Esophagus squamous epithelium (tissue), 4 donors: ENCODE measurements around the gene NSG1.

ENCODE experiments used
- POLR2A ChIP-seq, 4 donors: fragments of 450-650 bp; IDR thresholded peaks; one replicate each; pipeline ENCODE4 v1.6.1; 2017; ENCODE audit warnings: antibody characterized with exemption in 4 of 4, mild to moderate bottlenecking in 4 of 4, moderate library complexity in 3 of 4
- TF ChIP-seq, protein P1 (sequence below), 6 experiments: fragments of 450-650 bp in 4 of 6; fragments of 200-600 bp in 2 of 6; sonication (generic) in 2 of 6; IDR thresholded peaks; one replicate each; pipeline ENCODE4 v1.5.1; 2016 to 2019; ENCODE audit warnings: antibody characterized with exemption in 6 of 6, mild to moderate bottlenecking in 4 of 6, moderate library complexity in 4 of 6

- TF ChIP-seq, protein P1, sequence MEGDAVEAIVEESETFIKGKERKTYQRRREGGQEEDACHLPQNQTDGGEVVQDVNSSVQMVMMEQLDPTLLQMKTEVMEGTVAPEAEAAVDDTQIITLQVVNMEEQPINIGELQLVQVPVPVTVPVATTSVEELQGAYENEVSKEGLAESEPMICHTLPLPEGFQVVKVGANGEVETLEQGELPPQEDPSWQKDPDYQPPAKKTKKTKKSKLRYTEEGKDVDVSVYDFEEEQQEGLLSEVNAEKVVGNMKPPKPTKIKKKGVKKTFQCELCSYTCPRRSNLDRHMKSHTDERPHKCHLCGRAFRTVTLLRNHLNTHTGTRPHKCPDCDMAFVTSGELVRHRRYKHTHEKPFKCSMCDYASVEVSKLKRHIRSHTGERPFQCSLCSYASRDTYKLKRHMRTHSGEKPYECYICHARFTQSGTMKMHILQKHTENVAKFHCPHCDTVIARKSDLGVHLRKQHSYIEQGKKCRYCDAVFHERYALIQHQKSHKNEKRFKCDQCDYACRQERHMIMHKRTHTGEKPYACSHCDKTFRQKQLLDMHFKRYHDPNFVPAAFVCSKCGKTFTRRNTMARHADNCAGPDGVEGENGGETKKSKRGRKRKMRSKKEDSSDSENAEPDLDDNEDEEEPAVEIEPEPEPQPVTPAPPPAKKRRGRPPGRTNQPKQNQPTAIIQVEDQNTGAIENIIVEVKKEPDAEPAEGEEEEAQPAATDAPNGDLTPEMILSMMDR (IDR thresholded peaks at IDR 0.05) = no peak
- TF ChIP-seq POLR2A (IDR thresholded peaks at IDR 0.05) = no peak
Observed at GRCh38 chr4:4397441-4397819, 10.5 kb downstream of the NSG1 start.
